Mucosa of rectum (tissue), 2 donors: ENCODE data around the gene SEMA4F.

Source experiments
- H3K27ac ChIP-seq, 2 donors: one replicate each; pipeline ENCODE4 v1.7.0; 2013; ENCODE audit warnings: inconsistent platforms in 2 of 2, low read depth in 2 of 2, low read length in 2 of 2
- H3K27me3 ChIP-seq, 2 donors: one replicate each; pipeline ENCODE4 v1.7.0; 2013; ENCODE audit warnings: low read length in 2 of 2; ENCODE audit not compliant: control insufficient read depth in 2 of 2, insufficient read depth in 2 of 2
- H3K36me3 ChIP-seq, 2 donors: one replicate each; pipeline ENCODE4 v1.7.0; 2013; ENCODE audit warnings: low read length in 2 of 2; ENCODE audit not compliant: control insufficient read depth in 2 of 2, insufficient read depth in 2 of 2
- H3K4me1 ChIP-seq, 2 donors: one replicate each; pipeline ENCODE4 v1.7.0; 2013; ENCODE audit warnings: low read length in 2 of 2, mild to moderate bottlenecking in 1 of 2; ENCODE audit not compliant: control insufficient read depth in 2 of 2, insufficient read depth in 2 of 2
- H3K4me3 ChIP-seq, 2 donors: one replicate each; pipeline ENCODE4 v1.7.0; 2013; ENCODE audit warnings: low read length in 2 of 2
- H3K9ac ChIP-seq, 2 donors: one replicate each; pipeline ENCODE4 v1.7.0; 2013; ENCODE audit warnings: low read length in 2 of 2, low read depth in 1 of 2, mild to moderate bottlenecking in 1 of 2
- H3K9me3 ChIP-seq, 2 donors: one replicate each; pipeline ENCODE4 v1.7.0; 2013; ENCODE audit warnings: low read length in 2 of 2; ENCODE audit not compliant: control insufficient read depth in 2 of 2
- donor health status: healthy.
- donor health status: Normal muscosa, but diverticular disease.

Gene SEMA4F

GRCh38 chr2:74689671-74690070, 35.6 kb downstream of the SEMA4F start:
- Histone ChIP-seq H3K36me3 (no peaks in the 10 kb centered on the region), H3K9me3 (no peaks in the 10 kb centered on the region), H3K27ac (no peak overlapping the region), H3K4me3 (no peak overlapping the region), H3K9ac (no peak overlapping the region), H3K4me1 (peaks cover 18 to 30% of the 10 kb centered on the region in 2 donors), H3K27me3 (no peaks in the 10 kb centered on the region)

GRCh38 chr2:74690571-74690970, 36.5 kb downstream of the SEMA4F start:
- H3K9ac ChIP-seq = no peak overlapping the region
- no peaks in the 10 kb centered on the region for H3K9me3 ChIP-seq
- H3K36me3 ChIP-seq = no peaks in the 10 kb centered on the region
- no peak overlapping the region for H3K4me3 ChIP-seq
- no peak overlapping the region for H3K27ac ChIP-seq
- H3K27me3 ChIP-seq = no peaks in the 10 kb centered on the region
- peaks cover 23 to 37% of the 10 kb centered on the region in 2 donors for H3K4me1 ChIP-seq

GRCh38 chr2:74691929-74692328, 37.9 kb downstream of the SEMA4F start:
- Histone ChIP-seq H3K9me3 (no peaks in the 10 kb centered on the region), H3K36me3 (no peaks in the 10 kb centered on the region), H3K4me1 (peaks cover 24 to 42% of the 10 kb centered on the region in 2 donors), H3K9ac (no peak overlapping the region), H3K27ac (peak overlapping the region; percentile 64), H3K27me3 (no peaks in the 10 kb centered on the region), H3K4me3 (no peak overlapping the region)

GRCh38 chr2:74693213-74693612, 39.2 kb downstream of the SEMA4F start:
- Histone ChIP-seq H3K27ac (peak overlapping the region; percentile 67 to 77), H3K4me1 (peaks cover 27 to 42% of the 10 kb centered on the region in 2 donors), H3K9ac (peak overlapping the region in 1 of 2 donors; percentile 14), H3K36me3 (no peaks in the 10 kb centered on the region), H3K27me3 (no peaks in the 10 kb centered on the region), H3K4me3 (no peak overlapping the region), H3K9me3 (no peaks in the 10 kb centered on the region)

- H3K36me3 ChIP-seq = no peaks in the 10 kb centered on the region
- peaks cover 27 to 42% of the 10 kb centered on the region in 2 donors for H3K4me1 ChIP-seq
- H3K4me3 ChIP-seq = peak overlapping the region in 1 of 2 donors; percentile 6
- H3K27ac ChIP-seq = peak overlapping the region; percentile 74 to 77
- no peaks in the 10 kb centered on the region for H3K27me3 ChIP-seq
- H3K9me3 ChIP-seq = no peaks in the 10 kb centered on the region
- H3K9ac ChIP-seq = peak overlapping the region in 1 of 2 donors; percentile 14
Measured at GRCh38 chr2:74693668-74694067, 39.6 kb downstream of the SEMA4F start.

- H3K27ac ChIP-seq = peak overlapping the region; percentile 74 to 77
- H3K9me3 ChIP-seq = no peaks in the 10 kb centered on the region
- no peaks in the 10 kb centered on the region for H3K27me3 ChIP-seq
- peaks cover 27 to 42% of the 10 kb centered on the region in 2 donors for H3K4me1 ChIP-seq
- peak overlapping the region in 1 of 2 donors; percentile 39 for H3K4me3 ChIP-seq
- no peaks in the 10 kb centered on the region for H3K36me3 ChIP-seq
- peak overlapping the region in 1 of 2 donors; percentile 20 for H3K9ac ChIP-seq
Measured at GRCh38 chr2:74694281-74694680, 40.2 kb downstream of the SEMA4F start.

GRCh38 chr2:74695663-74696062, 41.6 kb downstream of the SEMA4F start:
- no peaks in the 10 kb centered on the region for H3K27me3 ChIP-seq
- H3K4me1 ChIP-seq = peaks cover 27 to 42% of the 10 kb centered on the region in 2 donors
- H3K9me3 ChIP-seq = no peaks in the 10 kb centered on the region
- H3K4me3 ChIP-seq = no peak overlapping the region
- H3K27ac ChIP-seq = peak overlapping the region; percentile 73 to 77
- H3K36me3 ChIP-seq = no peaks in the 10 kb centered on the region
- no peak overlapping the region for H3K9ac ChIP-seq

- no peaks in the 10 kb centered on the region for H3K36me3 ChIP-seq
- H3K9me3 ChIP-seq = no peaks in the 10 kb centered on the region
- no peaks in the 10 kb centered on the region for H3K27me3 ChIP-seq
- no peak overlapping the region for H3K27ac ChIP-seq
- no peak overlapping the region for H3K4me3 ChIP-seq
- peaks cover 24 to 38% of the 10 kb centered on the region in 2 donors for H3K4me1 ChIP-seq
- no peak overlapping the region for H3K9ac ChIP-seq
Measured at GRCh38 chr2:74696829-74697228, 42.8 kb downstream of the SEMA4F start.

GRCh38 chr2:74700643-74701372, 46.8 kb downstream of the SEMA4F start:
- Histone ChIP-seq H3K4me3 (no peak overlapping the region), H3K27ac (no peak overlapping the region), H3K9ac (no peak overlapping the region), H3K36me3 (no peaks in the 10 kb centered on the region), H3K4me1 (peaks cover 3 to 12% of the 10 kb centered on the region in 2 donors), H3K27me3 (no peaks in the 10 kb centered on the region), H3K9me3 (no peaks in the 10 kb centered on the region)

- H3K27ac ChIP-seq = no peak overlapping the region
- no peak overlapping the region for H3K9ac ChIP-seq
- H3K9me3 ChIP-seq = no peaks in the 10 kb centered on the region
- no peak overlapping the region for H3K4me3 ChIP-seq
- no peaks in the 10 kb centered on the region for H3K27me3 ChIP-seq
- no peaks in the 10 kb centered on the region for H3K36me3 ChIP-seq
- peaks cover under 1 to 8% of the 10 kb centered on the region in 2 donors for H3K4me1 ChIP-seq
Measured at GRCh38 chr2:74702001-74702715, 48.1 kb downstream of the SEMA4F start.
